ENCODE results near the gene CDHR3.

DNA sequence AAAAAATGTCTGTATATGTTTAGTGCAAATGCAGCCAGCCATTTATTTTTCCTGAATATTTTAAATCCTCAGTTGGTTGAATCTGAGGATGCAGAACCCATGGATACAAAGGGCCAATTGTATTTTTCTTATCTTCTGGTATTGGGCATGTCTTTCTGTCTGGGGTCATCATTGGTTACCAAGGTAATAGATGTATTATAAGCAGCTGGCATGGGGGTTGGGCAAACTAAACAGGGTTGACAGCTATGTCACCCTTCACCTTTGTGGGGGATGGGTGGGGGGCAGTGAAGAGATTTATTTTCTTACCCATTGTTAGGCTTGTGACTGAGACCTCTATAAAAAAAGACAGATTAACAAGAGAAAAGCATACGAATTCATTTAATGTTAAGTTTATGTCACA, 38.8 kb downstream of the CDHR3 start:
- TF ChIP-seq, protein P1, sequence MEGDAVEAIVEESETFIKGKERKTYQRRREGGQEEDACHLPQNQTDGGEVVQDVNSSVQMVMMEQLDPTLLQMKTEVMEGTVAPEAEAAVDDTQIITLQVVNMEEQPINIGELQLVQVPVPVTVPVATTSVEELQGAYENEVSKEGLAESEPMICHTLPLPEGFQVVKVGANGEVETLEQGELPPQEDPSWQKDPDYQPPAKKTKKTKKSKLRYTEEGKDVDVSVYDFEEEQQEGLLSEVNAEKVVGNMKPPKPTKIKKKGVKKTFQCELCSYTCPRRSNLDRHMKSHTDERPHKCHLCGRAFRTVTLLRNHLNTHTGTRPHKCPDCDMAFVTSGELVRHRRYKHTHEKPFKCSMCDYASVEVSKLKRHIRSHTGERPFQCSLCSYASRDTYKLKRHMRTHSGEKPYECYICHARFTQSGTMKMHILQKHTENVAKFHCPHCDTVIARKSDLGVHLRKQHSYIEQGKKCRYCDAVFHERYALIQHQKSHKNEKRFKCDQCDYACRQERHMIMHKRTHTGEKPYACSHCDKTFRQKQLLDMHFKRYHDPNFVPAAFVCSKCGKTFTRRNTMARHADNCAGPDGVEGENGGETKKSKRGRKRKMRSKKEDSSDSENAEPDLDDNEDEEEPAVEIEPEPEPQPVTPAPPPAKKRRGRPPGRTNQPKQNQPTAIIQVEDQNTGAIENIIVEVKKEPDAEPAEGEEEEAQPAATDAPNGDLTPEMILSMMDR (IDR thresholded peaks at IDR 0.05; ENCODE audit: low read depth, low read length, missing input control): no peak
- no peak for TF ChIP-seq HNF4G (IDR thresholded peaks at IDR 0.05)
- TF ChIP-seq, protein P2, sequence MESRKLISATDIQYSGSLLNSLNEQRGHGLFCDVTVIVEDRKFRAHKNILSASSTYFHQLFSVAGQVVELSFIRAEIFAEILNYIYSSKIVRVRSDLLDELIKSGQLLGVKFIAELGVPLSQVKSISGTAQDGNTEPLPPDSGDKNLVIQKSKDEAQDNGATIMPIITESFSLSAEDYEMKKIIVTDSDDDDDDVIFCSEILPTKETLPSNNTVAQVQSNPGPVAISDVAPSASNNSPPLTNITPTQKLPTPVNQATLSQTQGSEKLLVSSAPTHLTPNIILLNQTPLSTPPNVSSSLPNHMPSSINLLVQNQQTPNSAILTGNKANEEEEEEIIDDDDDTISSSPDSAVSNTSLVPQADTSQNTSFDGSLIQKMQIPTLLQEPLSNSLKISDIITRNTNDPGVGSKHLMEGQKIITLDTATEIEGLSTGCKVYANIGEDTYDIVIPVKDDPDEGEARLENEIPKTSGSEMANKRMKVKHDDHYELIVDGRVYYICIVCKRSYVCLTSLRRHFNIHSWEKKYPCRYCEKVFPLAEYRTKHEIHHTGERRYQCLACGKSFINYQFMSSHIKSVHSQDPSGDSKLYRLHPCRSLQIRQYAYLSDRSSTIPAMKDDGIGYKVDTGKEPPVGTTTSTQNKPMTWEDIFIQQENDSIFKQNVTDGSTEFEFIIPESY (IDR thresholded peaks at IDR 0.05): no peak
- TF ChIP-seq TAF1 (conservative IDR thresholded peaks at IDR 0.05): no peak
- no peak for TF ChIP-seq FOXA2 (IDR thresholded peaks at IDR 0.05)
- no peak for TF ChIP-seq EGR1 (IDR thresholded peaks at IDR 0.05; ENCODE audit: low read depth in 2 of 2)
- no peak for TF ChIP-seq HNF4A (conservative IDR thresholded peaks at IDR 0.05)
- TF ChIP-seq RXRA (IDR thresholded peaks at IDR 0.05): no peak
- TF ChIP-seq FOXA1 (IDR thresholded peaks at IDR 0.05): no peak
- TF ChIP-seq, protein P3, sequence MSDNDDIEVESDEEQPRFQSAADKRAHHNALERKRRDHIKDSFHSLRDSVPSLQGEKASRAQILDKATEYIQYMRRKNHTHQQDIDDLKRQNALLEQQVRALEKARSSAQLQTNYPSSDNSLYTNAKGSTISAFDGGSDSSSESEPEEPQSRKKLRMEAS (IDR thresholded peaks at IDR 0.05): no peak
- TF ChIP-seq, protein P4, sequence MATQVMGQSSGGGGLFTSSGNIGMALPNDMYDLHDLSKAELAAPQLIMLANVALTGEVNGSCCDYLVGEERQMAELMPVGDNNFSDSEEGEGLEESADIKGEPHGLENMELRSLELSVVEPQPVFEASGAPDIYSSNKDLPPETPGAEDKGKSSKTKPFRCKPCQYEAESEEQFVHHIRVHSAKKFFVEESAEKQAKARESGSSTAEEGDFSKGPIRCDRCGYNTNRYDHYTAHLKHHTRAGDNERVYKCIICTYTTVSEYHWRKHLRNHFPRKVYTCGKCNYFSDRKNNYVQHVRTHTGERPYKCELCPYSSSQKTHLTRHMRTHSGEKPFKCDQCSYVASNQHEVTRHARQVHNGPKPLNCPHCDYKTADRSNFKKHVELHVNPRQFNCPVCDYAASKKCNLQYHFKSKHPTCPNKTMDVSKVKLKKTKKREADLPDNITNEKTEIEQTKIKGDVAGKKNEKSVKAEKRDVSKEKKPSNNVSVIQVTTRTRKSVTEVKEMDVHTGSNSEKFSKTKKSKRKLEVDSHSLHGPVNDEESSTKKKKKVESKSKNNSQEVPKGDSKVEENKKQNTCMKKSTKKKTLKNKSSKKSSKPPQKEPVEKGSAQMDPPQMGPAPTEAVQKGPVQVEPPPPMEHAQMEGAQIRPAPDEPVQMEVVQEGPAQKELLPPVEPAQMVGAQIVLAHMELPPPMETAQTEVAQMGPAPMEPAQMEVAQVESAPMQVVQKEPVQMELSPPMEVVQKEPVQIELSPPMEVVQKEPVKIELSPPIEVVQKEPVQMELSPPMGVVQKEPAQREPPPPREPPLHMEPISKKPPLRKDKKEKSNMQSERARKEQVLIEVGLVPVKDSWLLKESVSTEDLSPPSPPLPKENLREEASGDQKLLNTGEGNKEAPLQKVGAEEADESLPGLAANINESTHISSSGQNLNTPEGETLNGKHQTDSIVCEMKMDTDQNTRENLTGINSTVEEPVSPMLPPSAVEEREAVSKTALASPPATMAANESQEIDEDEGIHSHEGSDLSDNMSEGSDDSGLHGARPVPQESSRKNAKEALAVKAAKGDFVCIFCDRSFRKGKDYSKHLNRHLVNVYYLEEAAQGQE (IDR thresholded peaks at IDR 0.05): no peak
- TF ChIP-seq RAD21 (IDR thresholded peaks at IDR 0.05): no peak
- no peak for TF ChIP-seq NR2F2 (IDR thresholded peaks at IDR 0.05)
- TF ChIP-seq JUND (IDR thresholded peaks at IDR 0.05): no peak

Data from liver (tissue), 3 donors.